Activated naive CD8-positive, alpha-beta T cell treated with anti-CD3 and anti-CD28 coated beads, Interleukin-2, amount 10 ng/mL, durations not matched to agents 7 days and 5 days (primary cell): Measurements from ENCODE around the gene LRP1B. TPM values are rescaled to one million over a fixed set of nuclear protein-coding genes. Genes with fewer than 3 reads are reported as not detected.

Experiments
- ATAC-seq: fragments of 150-1000 bp; cut with Tn5 transposase; one replicate; pipeline ENCODE4 v1.10.0; 2021; ENCODE audit warnings: low read depth, moderate library complexity
- POLR2A ChIA-PET: fragments of 350-600 bp; sonication (Branson Sonifier 250); formaldehyde crosslinking; loops from one replicate; lab custom pipeline; 2021; ENCODE audit warnings: antibody characterized with exemption; lab: Charles Lee
- DNase-seq: peaks from one replicate; pipeline ENCODE4 v3.0.0; 2021
- H3K27ac Mint-ChIP-seq: one replicate; pipeline ENCODE4 v1.8.0; 2022; ENCODE audit warnings: mild to moderate bottlenecking, mixed read lengths
- H3K27me3 Mint-ChIP-seq: one replicate; pipeline ENCODE4 v1.8.0; 2022; ENCODE audit warnings: mild to moderate bottlenecking, moderate library complexity, mixed read lengths
- H3K36me3 Mint-ChIP-seq: one replicate; pipeline ENCODE4 v1.8.0; 2021; ENCODE audit warnings: mild to moderate bottlenecking, mixed read lengths
- H3K4me1 Mint-ChIP-seq: one replicate; pipeline ENCODE4 v1.8.0; 2021; ENCODE audit warnings: mixed read lengths
- H3K4me3 Mint-ChIP-seq: one replicate; pipeline ENCODE4 v1.8.0; 2022; ENCODE audit warnings: mild to moderate bottlenecking, moderate library complexity, mixed read lengths
- H3K9me3 Mint-ChIP-seq: one replicate; pipeline ENCODE4 v1.8.0; 2021; ENCODE audit warnings: mixed read lengths
- total RNA-seq, 2 experiments: library from RNA; stranded (reverse); gene quantifications; one replicate each; pipeline ENCODE4 v1.2.3, GENCODE V29; 2021

LRP1B gene
- total RNA-seq, 2 experiments from 2014 or later: not detected

- DNase-seq (no peak), ATAC-seq (no peak)
- H3K9me3 Mint-ChIP-seq: peaks cover 10% of the 10 kb centered on the region
- no peak overlapping the region for H3K4me3 Mint-ChIP-seq
- no peaks in the 10 kb centered on the region for H3K4me1 Mint-ChIP-seq
- no peaks in the 10 kb centered on the region for H3K36me3 Mint-ChIP-seq
- POLR2A ChIA-PET: no interaction called here
- no peak overlapping the region for H3K27ac Mint-ChIP-seq
- H3K27me3 Mint-ChIP-seq: no peaks in the 10 kb centered on the region
These were observed 1261.7 kb downstream of the LRP1B start for GRCh38 chr2:140869107-140869506.

- Mint-ChIP-seq H3K36me3 (no peaks in the 10 kb centered on the region), H3K27me3 (no peaks in the 10 kb centered on the region), H3K4me3 (no peak overlapping the region), H3K4me1 (no peaks in the 10 kb centered on the region), H3K9me3 (peaks cover 10% of the 10 kb centered on the region), H3K27ac (no peak overlapping the region)
- ATAC-seq: no peak
- POLR2A ChIA-PET: no interaction called here
- no peak for DNase-seq
These were observed 1265.0 kb downstream of the LRP1B start for GRCh38 chr2:140865837-140866236.

- Mint-ChIP-seq H3K9me3 (peaks cover 2% of the 10 kb centered on the region), H3K27ac (no peak overlapping the region), H3K27me3 (no peaks in the 10 kb centered on the region), H3K36me3 (no peaks in the 10 kb centered on the region), H3K4me3 (no peak overlapping the region), H3K4me1 (no peaks in the 10 kb centered on the region)
- POLR2A ChIA-PET: no interaction called here
- no peak for DNase-seq
- no peak for ATAC-seq
These were observed 1267.1 kb downstream of the LRP1B start for GRCh38 chr2:140863713-140864112.

GRCh38 chr2:140862181-140862580, 1268.6 kb downstream of the LRP1B start:
- DNase-seq (no peak), ATAC-seq (no peak)
- H3K9me3 Mint-ChIP-seq: peaks cover 3% of the 10 kb centered on the region
- H3K36me3 Mint-ChIP-seq: no peaks in the 10 kb centered on the region
- H3K27ac Mint-ChIP-seq: no peak overlapping the region
- POLR2A ChIA-PET: interaction anchor here (0.7 kb wide), 1 partner anchor 1026 kb away, joined by 3 read pairs; no protein-coding TSS in a partner anchor
- no peak overlapping the region for H3K4me3 Mint-ChIP-seq
- H3K4me1 Mint-ChIP-seq: no peaks in the 10 kb centered on the region
- H3K27me3 Mint-ChIP-seq: no peaks in the 10 kb centered on the region

GRCh38 chr2:140861666-140862065, 1269.2 kb downstream of the LRP1B start:
- H3K36me3 Mint-ChIP-seq: no peaks in the 10 kb centered on the region
- ATAC-seq: no peak
- no peak overlapping the region for H3K4me3 Mint-ChIP-seq
- no peak for DNase-seq
- H3K9me3 Mint-ChIP-seq: peaks cover 3% of the 10 kb centered on the region
- H3K4me1 Mint-ChIP-seq: no peaks in the 10 kb centered on the region
- no peaks in the 10 kb centered on the region for H3K27me3 Mint-ChIP-seq
- POLR2A ChIA-PET: no interaction called here
- no peak overlapping the region for H3K27ac Mint-ChIP-seq

GRCh38 chr2:140855471-140855870, 1275.3 kb downstream of the LRP1B start:
- Mint-ChIP-seq H3K27me3 (no peaks in the 10 kb centered on the region), H3K27ac (no peak overlapping the region), H3K9me3 (peaks cover 1% of the 10 kb centered on the region), H3K4me1 (no peaks in the 10 kb centered on the region), H3K4me3 (no peak overlapping the region), H3K36me3 (no peaks in the 10 kb centered on the region)
- POLR2A ChIA-PET: no interaction called here
- DNase-seq (no peak), ATAC-seq (no peak)

GRCh38 chr2:140851258-140851981, 1279.4 kb downstream of the LRP1B start:
- Mint-ChIP-seq H3K4me1 (no peaks in the 10 kb centered on the region), H3K27ac (no peak overlapping the region), H3K4me3 (no peak overlapping the region), H3K27me3 (no peaks in the 10 kb centered on the region), H3K36me3 (no peaks in the 10 kb centered on the region), H3K9me3 (peaks cover 1% of the 10 kb centered on the region)
- POLR2A ChIA-PET: no interaction called here
- ATAC-seq: no peak
- DNase-seq: no peak

GRCh38 chr2:140843186-140843585, 1287.6 kb downstream of the LRP1B start:
- DNase-seq (no peak), ATAC-seq (no peak)
- Mint-ChIP-seq H3K4me1 (no peaks in the 10 kb centered on the region), H3K27ac (no peak overlapping the region), H3K27me3 (no peaks in the 10 kb centered on the region), H3K4me3 (no peak overlapping the region), H3K9me3 (no peaks in the 10 kb centered on the region), H3K36me3 (no peaks in the 10 kb centered on the region)
- POLR2A ChIA-PET: no interaction called here

- POLR2A ChIA-PET: no interaction called here
- DNase-seq (no peak), ATAC-seq (no peak)
- Mint-ChIP-seq H3K4me3 (no peak overlapping the region), H3K9me3 (no peaks in the 10 kb centered on the region), H3K36me3 (no peaks in the 10 kb centered on the region), H3K27me3 (no peaks in the 10 kb centered on the region), H3K27ac (no peak overlapping the region), H3K4me1 (no peaks in the 10 kb centered on the region)
These were observed 1288.7 kb downstream of the LRP1B start for GRCh38 chr2:140842110-140842509.

GRCh38 chr2:140841141-140841540, 1289.7 kb downstream of the LRP1B start:
- POLR2A ChIA-PET: no interaction called here
- H3K4me3 Mint-ChIP-seq: no peak overlapping the region

GRCh38 chr2:140836826-140837225, 1294.0 kb downstream of the LRP1B start:
- no peaks in the 10 kb centered on the region for H3K27me3 Mint-ChIP-seq
- H3K4me1 Mint-ChIP-seq: no peaks in the 10 kb centered on the region
- no peak overlapping the region for H3K27ac Mint-ChIP-seq
- ATAC-seq: no peak
- peaks cover 2% of the 10 kb centered on the region for H3K9me3 Mint-ChIP-seq
- H3K4me3 Mint-ChIP-seq: no peak overlapping the region
- DNase-seq: no peak
- no peaks in the 10 kb centered on the region for H3K36me3 Mint-ChIP-seq
- POLR2A ChIA-PET: no interaction called here

More at GRCh38 chr2:140841141-140841540, 1289.7 kb downstream of the LRP1B start:
- DNase-seq (no peak), ATAC-seq (no peak)
- H3K36me3 Mint-ChIP-seq: no peaks in the 10 kb centered on the region
- H3K4me1 Mint-ChIP-seq: no peaks in the 10 kb centered on the region
- H3K9me3 Mint-ChIP-seq: no peaks in the 10 kb centered on the region
- no peaks in the 10 kb centered on the region for H3K27me3 Mint-ChIP-seq
- no peak overlapping the region for H3K27ac Mint-ChIP-seq

- no peaks in the 10 kb centered on the region for H3K4me1 Mint-ChIP-seq
- H3K36me3 Mint-ChIP-seq: no peaks in the 10 kb centered on the region
- H3K27me3 Mint-ChIP-seq: no peaks in the 10 kb centered on the region
- DNase-seq (no peak), ATAC-seq (no peak)
- H3K4me3 Mint-ChIP-seq: no peak overlapping the region
- H3K9me3 Mint-ChIP-seq: peaks cover 8% of the 10 kb centered on the region
- H3K27ac Mint-ChIP-seq: no peak overlapping the region
- POLR2A ChIA-PET: no interaction called here
These were observed 1295.7 kb downstream of the LRP1B start for GRCh38 chr2:140835079-140835478.

- Mint-ChIP-seq H3K27ac (no peak overlapping the region), H3K27me3 (no peaks in the 10 kb centered on the region), H3K4me3 (no peak overlapping the region), H3K4me1 (no peaks in the 10 kb centered on the region), H3K36me3 (no peaks in the 10 kb centered on the region), H3K9me3 (peaks cover 1% of the 10 kb centered on the region)
- DNase-seq (no peak), ATAC-seq (no peak)
- POLR2A ChIA-PET: no interaction called here
These were observed 1316.7 kb downstream of the LRP1B start for GRCh38 chr2:140814141-140814540.

- no peak overlapping the region for H3K4me3 Mint-ChIP-seq
- POLR2A ChIA-PET: no interaction called here
- no peaks in the 10 kb centered on the region for H3K36me3 Mint-ChIP-seq
- H3K9me3 Mint-ChIP-seq: no peaks in the 10 kb centered on the region
- H3K27ac Mint-ChIP-seq: no peak overlapping the region
- no peak for ATAC-seq
- H3K27me3 Mint-ChIP-seq: no peaks in the 10 kb centered on the region
- DNase-seq: no peak
- no peaks in the 10 kb centered on the region for H3K4me1 Mint-ChIP-seq
These were observed 1322.0 kb downstream of the LRP1B start for GRCh38 chr2:140808820-140809219.
